B cell (primary cell): ENCODE measurements around the gene MPP7. TPM values are rescaled to one million over a fixed set of nuclear protein-coding genes. Genes with fewer than 3 reads are reported as not detected.

Experiments
- ATAC-seq: fragments of 200-7000 bp; cut with Tn5 transposase; one replicate; pipeline ENCODE4 v1.10.0; 2021; ENCODE audit warnings: low read depth, mild to moderate bottlenecking, moderate number of reproducible peaks, moderate library complexity
- CTCF ChIA-PET: fragments of 350-600 bp; sonication (Branson Sonifier 250); formaldehyde crosslinking; loops from one replicate; lab custom pipeline; 2021; ENCODE audit warnings: antibody characterized with exemption, inconsistent platforms; lab: Charles Lee
- POLR2A ChIA-PET: fragments of 350-600 bp; sonication (Branson Sonifier 250); formaldehyde crosslinking; loops from one replicate; lab custom pipeline; 2021; ENCODE audit warnings: antibody characterized with exemption; lab: Charles Lee
- DNase-seq: peaks from one replicate; pipeline ENCODE4 v3.0.0; 2013
- H2AFZ ChIP-seq: 2 replicates; pipeline ENCODE4 v1.6.1; 2012; ENCODE audit warnings: mild to moderate bottlenecking, low read depth, low read length; ENCODE audit not compliant: insufficient read depth, poor library complexity, severe bottlenecking
- H3K27ac ChIP-seq, 2 donors: 1 replicate in 1 of 2; 2 replicates in 1 of 2; pipeline ENCODE4 v1.5.1; 2012 to 2013; ENCODE audit warnings: low read length in 2 of 2, mild to moderate bottlenecking in 2 of 2, moderate library complexity in 1 of 2
- H3K27me3 ChIP-seq, 4 experiments: fragments of 200-600 bp in 1 of 4; sonication (generic) in 1 of 4; replicated peaks in 1 of 4; 1 replicate in 2 of 4; 2 replicates in 2 of 4; pipeline versions ENCODE4 v1.6.1 to v1.7.0; 2013 to 2016; ENCODE audit warnings: low read length in 3 of 4, mild to moderate bottlenecking in 2 of 4, mixed read lengths in 1 of 4, moderate library complexity in 1 of 4; ENCODE audit not compliant: insufficient read depth in 4 of 4, control insufficient read depth in 3 of 4; ENCODE audit errors: control extremely low read depth in 1 of 4
- H3K36me3 ChIP-seq, 2 experiments: replicated peaks in 1 of 2; 1 replicate in 1 of 2; 2 replicates in 1 of 2; pipeline versions ENCODE4 v1.6.1 to v1.7.1; 2013; ENCODE audit warnings: low read length in 1 of 2; ENCODE audit not compliant: insufficient read depth in 2 of 2, control insufficient read depth in 1 of 2; ENCODE audit errors: control extremely low read depth in 1 of 2, extremely low read depth in 1 of 2
- H3K4me1 ChIP-seq, 2 donors: fragments of 200-600 bp in 1 of 2; sonication (generic) in 1 of 2; 1 replicate in 1 of 2; 2 replicates in 1 of 2; pipeline versions ENCODE4 v1.5.1 to v1.6.1; 2013 to 2017; ENCODE audit warnings: low read length in 2 of 2; ENCODE audit not compliant: control insufficient read depth in 2 of 2, insufficient read depth in 2 of 2
- H3K4me2 ChIP-seq: replicated peaks from 2 replicates; pipeline ENCODE3; 2012; ENCODE audit warnings: mild to moderate bottlenecking, low read depth, low read length; ENCODE audit not compliant: poor library complexity, severe bottlenecking
- H3K4me3 ChIP-seq, 5 experiments: fragments of 200-600 bp in 1 of 5; sonication (generic) in 1 of 5; 1 replicate in 3 of 5; 2 replicates in 2 of 5; pipeline versions ENCODE4 v1.5.1 to v1.7.0; 2011 to 2016; ENCODE audit warnings: low read length in 4 of 5, mild to moderate bottlenecking in 4 of 5, low read depth in 2 of 5, control low read depth in 1 of 5, moderate library complexity in 1 of 5; ENCODE audit not compliant: insufficient read depth in 1 of 5; ENCODE audit errors: control extremely low read depth in 1 of 5, extremely low read depth in 1 of 5
- H3K79me2 ChIP-seq: fragments of 200-600 bp; sonication (generic); one replicate; pipeline ENCODE4 v1.6.0; 2016; ENCODE audit warnings: low read length; ENCODE audit not compliant: control insufficient read depth, insufficient read depth
- H3K9ac ChIP-seq: fragments of 200-600 bp; sonication (generic); 2 replicates; pipeline ENCODE4 v1.6.1; 2017; ENCODE audit warnings: mild to moderate bottlenecking, low read length, moderate library complexity
- H3K9me3 ChIP-seq, 3 donors: one replicate each; pipeline versions ENCODE4 v1.6.1 to v1.7.1; 2013; ENCODE audit warnings: low read length in 2 of 3; ENCODE audit not compliant: control insufficient read depth in 2 of 3, insufficient read depth in 1 of 3; ENCODE audit errors: control extremely low read depth in 1 of 3
- H4K20me1 ChIP-seq: 2 replicates; pipeline ENCODE4 v1.6.0; 2012; ENCODE audit warnings: mild to moderate bottlenecking, low read length; ENCODE audit not compliant: insufficient read depth, control insufficient read depth, poor library complexity, severe bottlenecking
- H3K27ac Mint-ChIP-seq: one replicate; pipeline ENCODE4 v1.8.0; 2021; ENCODE audit warnings: mixed read lengths
- H3K27me3 Mint-ChIP-seq: one replicate; pipeline ENCODE4 v1.8.0; 2021; ENCODE audit warnings: mixed read lengths
- H3K4me1 Mint-ChIP-seq: one replicate; pipeline ENCODE4 v1.8.0; 2021; ENCODE audit warnings: mixed read lengths
- H3K4me3 Mint-ChIP-seq: one replicate; pipeline ENCODE4 v1.8.0; 2021; ENCODE audit warnings: mixed read lengths
- H3K9me3 Mint-ChIP-seq: one replicate; pipeline ENCODE4 v1.8.0; 2022; ENCODE audit warnings: mixed read lengths; ENCODE audit not compliant: insufficient read depth
- EZH2 ChIP-seq: IDR thresholded peaks from 2 replicates; pipeline ENCODE4 v1.6.1; 2012; ENCODE audit warnings: borderline replicate concordance, low read depth, mild to moderate bottlenecking, moderate library complexity, low read length; ENCODE audit not compliant: insufficient read depth, poor library complexity, severe bottlenecking
- WGBS: methylation state at CpG from one replicate; pipeline ENCODE4 v1.1.5; 2013; ENCODE audit warnings: missing lambda C conversion rate; ENCODE audit not compliant: insufficient coverage; 5-methylcytosine and 5-hydroxymethylcytosine counted together
- intact Hi-C: fragments of 100-400 bp; cut with micrococcal nuclease; formaldehyde crosslinking; loops from one replicate; pipeline ENCODE4 v1.10.0; 2022
- polyA plus RNA-seq: library from polyadenylated mRNA; depleted of rRNA; stranded (reverse); fragments of >200 nt; gene quantifications from 2 replicates; pipeline ENCODE4 v1.2.3, GENCODE V29; 2012
- total RNA-seq, 2 donors: library from RNA; stranded (reverse); fragments of 120-200 nt in 1 of 2; gene quantifications; 1 replicate in 1 of 2; 2 replicates in 1 of 2; pipeline versions ENCODE4 v1.2.3 to v1.2.4, GENCODE V29; 2013 to 2022
- TF ChIP-seq, protein P1 (sequence below): fragments of 200-600 bp; IDR thresholded peaks from one replicate; pipeline ENCODE4 v1.8.0; 2022; ENCODE audit warnings: antibody characterized with exemption, mild to moderate bottlenecking

MPP7 gene
- total and polyA plus RNA-seq, 2 donors (not counting 1 experiment from before 2014, with no cell fraction given): 2.1 to 13.1 TPM

DNA sequence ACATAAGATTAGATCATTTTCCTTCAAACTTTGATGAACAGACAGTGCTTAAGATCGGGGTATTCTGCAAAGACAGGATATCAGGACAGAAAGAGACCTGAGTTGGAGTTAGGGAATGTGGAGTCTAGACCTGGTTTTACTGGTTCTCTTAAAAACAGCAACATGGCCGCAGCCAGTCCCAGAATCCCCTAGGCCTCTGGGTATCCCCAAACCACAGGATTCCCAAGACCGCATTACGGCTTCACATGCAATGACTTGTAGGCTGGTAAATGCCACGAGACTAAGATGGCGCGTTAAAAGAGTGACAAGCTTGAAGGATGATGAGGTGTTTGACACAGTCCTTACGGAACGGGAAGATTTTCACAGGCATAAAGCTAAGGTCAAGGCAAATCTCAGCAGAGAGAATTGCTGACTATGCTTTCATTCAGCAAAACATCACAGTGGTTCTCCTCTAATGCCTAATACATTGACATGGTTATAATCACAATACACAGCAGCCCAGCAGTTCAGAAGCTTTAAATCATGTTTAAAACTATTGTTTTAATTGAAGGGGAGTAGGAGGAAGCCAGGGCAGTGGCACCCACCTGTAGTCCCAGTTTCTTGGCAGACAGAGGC is 32.9 kb downstream of the MPP7 start:
- DNase-seq (no peak), ATAC-seq (no peak)
- WGBS: 96% methylated on average over 8 of the region's 9 CpGs
- no peak overlapping the region for H3K4me2 ChIP-seq
- peaks cover 15% of the 10 kb centered on the region in 2 donors for H3K4me1 ChIP-seq
- Mint-ChIP-seq H3K27ac (no peak overlapping the region), H3K4me1 (peaks cover 18% of the 10 kb centered on the region), H3K9me3 (no peaks in the 10 kb centered on the region), H3K27me3 (no peaks in the 10 kb centered on the region), H3K4me3 (no peak overlapping the region)
- ChIA-PET POLR2A (no interaction called here), CTCF (no interaction called here)
- no peaks in the 10 kb centered on the region for H3K36me3 ChIP-seq
- H3K9me3 ChIP-seq: no peaks in the 10 kb centered on the region
- intact Hi-C loops: no loop called here
- H3K9ac ChIP-seq: no peak overlapping the region
- no peaks in the 10 kb centered on the region for H3K27me3 ChIP-seq
- no peaks in the 10 kb centered on the region for H3K79me2 ChIP-seq
- H3K27ac ChIP-seq: no peak overlapping the region
- H3K4me3 ChIP-seq: no peak overlapping the region
- H4K20me1 ChIP-seq: no peaks in the 10 kb centered on the region
- TF ChIP-seq EZH2: no peak
- TF ChIP-seq, protein P1, sequence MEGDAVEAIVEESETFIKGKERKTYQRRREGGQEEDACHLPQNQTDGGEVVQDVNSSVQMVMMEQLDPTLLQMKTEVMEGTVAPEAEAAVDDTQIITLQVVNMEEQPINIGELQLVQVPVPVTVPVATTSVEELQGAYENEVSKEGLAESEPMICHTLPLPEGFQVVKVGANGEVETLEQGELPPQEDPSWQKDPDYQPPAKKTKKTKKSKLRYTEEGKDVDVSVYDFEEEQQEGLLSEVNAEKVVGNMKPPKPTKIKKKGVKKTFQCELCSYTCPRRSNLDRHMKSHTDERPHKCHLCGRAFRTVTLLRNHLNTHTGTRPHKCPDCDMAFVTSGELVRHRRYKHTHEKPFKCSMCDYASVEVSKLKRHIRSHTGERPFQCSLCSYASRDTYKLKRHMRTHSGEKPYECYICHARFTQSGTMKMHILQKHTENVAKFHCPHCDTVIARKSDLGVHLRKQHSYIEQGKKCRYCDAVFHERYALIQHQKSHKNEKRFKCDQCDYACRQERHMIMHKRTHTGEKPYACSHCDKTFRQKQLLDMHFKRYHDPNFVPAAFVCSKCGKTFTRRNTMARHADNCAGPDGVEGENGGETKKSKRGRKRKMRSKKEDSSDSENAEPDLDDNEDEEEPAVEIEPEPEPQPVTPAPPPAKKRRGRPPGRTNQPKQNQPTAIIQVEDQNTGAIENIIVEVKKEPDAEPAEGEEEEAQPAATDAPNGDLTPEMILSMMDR: no peak
- no peak overlapping the region for H2AFZ ChIP-seq

- peak overlapping the region; percentile 59 for H2AFZ ChIP-seq
- POLR2A ChIA-PET: interaction anchor here (1.1 kb wide), 1 partner anchor 36 kb away, joined by 4 read pairs; the partner anchor contains the start of gene MPP7
- H3K27me3 ChIP-seq: no peaks in the 10 kb centered on the region
- peak; percentile 49 for DNase-seq
- H3K4me2 ChIP-seq: peak overlapping the region; percentile 58
- no peaks in the 10 kb centered on the region for H4K20me1 ChIP-seq
- intact Hi-C loops: no loop called here
- Mint-ChIP-seq H3K4me1 (peaks cover 25% of the 10 kb centered on the region), H3K4me3 (peak overlapping the region; percentile 27), H3K27me3 (no peaks in the 10 kb centered on the region), H3K9me3 (no peaks in the 10 kb centered on the region), H3K27ac (peak overlapping the region; percentile 70)
- H3K79me2 ChIP-seq: peaks cover 4% of the 10 kb centered on the region
- no peaks in the 10 kb centered on the region for H3K9me3 ChIP-seq
- peak overlapping the region in 1 of 5 experiments; percentile 34 for H3K4me3 ChIP-seq
- peak overlapping the region; percentile 37 for H3K9ac ChIP-seq
- H3K27ac ChIP-seq: peak overlapping the region; percentile 37 to 68
- peaks cover 0 to 1% of the 10 kb centered on the region in 2 experiments for H3K36me3 ChIP-seq
- WGBS: no CpG with 5 or more reads among the region's 3 CpGs
- peak; percentile 47 for ATAC-seq
- CTCF ChIA-PET: interaction anchor here (0.6 to 2.7 kb wide), 4 partner anchors 15 to 127 kb away, joined by 3 to 10 read pairs (median 4); partner anchors contain the start of gene MPP7
- TF ChIP-seq EZH2: no peak
- TF ChIP-seq, protein P1: no peak
- H3K4me1 ChIP-seq: peaks cover 16% of the 10 kb centered on the region in 2 donors
Measured at GRCh38 chr10:28266449-28267224, 36.2 kb downstream of the MPP7 start.
